HCT116 (cell line): ENCODE measurements around the gene KLK8. TPM values are rescaled to one million over a fixed set of nuclear protein-coding genes. Genes with fewer than 3 reads are reported as not detected.

Experiments
- ATAC-seq: fragments of 200-7000 bp; cut with Tn5 transposase; 2 replicates; pipeline ENCODE4 v1.9.1; 2020; ENCODE audit warnings: mild to moderate bottlenecking, moderate library complexity
- BruUV-seq: library from RNA; stranded (reverse); fragments of 400-500 nt; replicated peaks from 2 replicates; lab custom pipeline; 2021; lab: Mats Ljungman, UMichigan
- CTCF ChIA-PET: fragments of 300-600 bp; sonication (Branson Sonifier 250); formaldehyde crosslinking; loops from one replicate; lab custom pipeline; 2021; ENCODE audit warnings: antibody characterized with exemption; lab: Charles Lee
- POLR2A ChIA-PET: fragments of 300-600, 350-600 bp; sonication (Branson Sonifier 250); formaldehyde crosslinking; loops from one replicate; lab custom pipeline; 2021; ENCODE audit warnings: antibody characterized with exemption; lab: Charles Lee
- RAD21 ChIA-PET, 2 experiments: fragments of 300-600 bp; sonication (Branson Sonifier 250); formaldehyde crosslinking; loops; one replicate each; lab custom pipeline; 2023; ENCODE audit warnings: low total read pairs in 2 of 2; ENCODE audit not compliant: uncharacterized antibody in 2 of 2, unreplicated experiment in 2 of 2, low non-redundant PET in 1 of 2; lab: Charles Lee
- DNase-seq: peaks from one replicate; pipeline ENCODE4 v3.0.0-alpha.2; 2010; ENCODE audit warnings: low read depth, low spot score
- H2AFZ ChIP-seq: fragments of 200-600 bp; shearing (Covaris generic), sonication (generic); 2 replicates; pipeline ENCODE4 v1.6.1; 2017; ENCODE audit warnings: low read depth, mixed run types, mixed read lengths, antibody characterized with exemption, low read length; ENCODE audit not compliant: poor library complexity, severe bottlenecking
- H3K27ac ChIP-seq: 2 replicates; pipeline ENCODE4 v1.5.1; 2012; ENCODE audit warnings: low read depth, low read length
- H3K27me3 ChIP-seq: fragments of 200-600 bp; sonication (generic); 2 replicates; pipeline ENCODE4 v1.6.1; 2016; ENCODE audit warnings: mixed run types, low read length, mixed read lengths; ENCODE audit not compliant: insufficient read depth
- H3K36me3 ChIP-seq, 2 experiments: fragments of 200-500 bp in 1 of 2; fragments of 200-600 bp in 1 of 2; sonication (Bioruptor generic) in 1 of 2; sonication (generic) in 1 of 2; 2 replicates each; pipeline versions ENCODE4 v1.5.1 to v1.6.1; 2014 to 2016; ENCODE audit warnings: low read length in 2 of 2, inconsistent platforms in 1 of 2, mixed read lengths in 1 of 2, mixed run types in 1 of 2; ENCODE audit not compliant: insufficient read depth in 2 of 2, control insufficient read depth in 1 of 2
- H3K4me1 ChIP-seq, 2 experiments: fragments of 200-600 bp in 1 of 2; sonication (generic) in 1 of 2; 2 replicates each; pipeline versions ENCODE4 v1.5.1 to v1.6.1; 2012 to 2017; ENCODE audit warnings: low read length in 2 of 2, inconsistent platforms in 1 of 2, mild to moderate bottlenecking in 1 of 2, mixed read lengths in 1 of 2, mixed run types in 1 of 2, moderate library complexity in 1 of 2; ENCODE audit not compliant: insufficient read depth in 2 of 2, control insufficient read depth in 1 of 2
- H3K4me2 ChIP-seq: fragments of 200-600 bp; sonication (generic); 2 replicates; pipeline ENCODE4 v1.6.1; 2017; ENCODE audit warnings: mixed run types, low read length, mixed read lengths
- H3K4me3 ChIP-seq, 2 experiments: fragments of 200-600 bp in 1 of 2; sonication (generic) in 1 of 2; replicated peaks in 1 of 2; 2 replicates each; pipeline ENCODE4 v1.5.1; 2011 to 2016; ENCODE audit warnings: low read length in 2 of 2, control low read depth in 1 of 2, low read depth in 1 of 2, mild to moderate bottlenecking in 1 of 2, mixed read lengths in 1 of 2, mixed run types in 1 of 2
- H3K79me2 ChIP-seq: fragments of 200-600 bp; sonication (generic); 2 replicates; pipeline ENCODE4 v1.6.1; 2017; ENCODE audit warnings: mild to moderate bottlenecking, mixed run types, low read length, moderate library complexity, mixed read lengths; ENCODE audit not compliant: insufficient read depth
- H3K9ac ChIP-seq: fragments of 200-600 bp; sonication (generic); 2 replicates; pipeline ENCODE4 v1.6.1; 2016; ENCODE audit warnings: low read length, mixed read lengths
- H3K9me2 ChIP-seq: fragments of 200-600 bp; sonication (generic), shearing (Covaris generic); 2 replicates; pipeline ENCODE4 v1.6.1; 2017; ENCODE audit warnings: mixed run types, mild to moderate bottlenecking, moderate library complexity; ENCODE audit not compliant: insufficient read depth
- H3K9me3 ChIP-seq, 2 experiments: fragments of 200-500 bp in 1 of 2; fragments of 200-600 bp in 1 of 2; sonication (Bioruptor generic) in 1 of 2; sonication (generic) in 1 of 2; 2 replicates each; pipeline ENCODE4 v1.6.1; 2014 to 2017; ENCODE audit warnings: low read length in 2 of 2, mixed read lengths in 2 of 2, inconsistent platforms in 1 of 2, low read depth in 1 of 2, mild to moderate bottlenecking in 1 of 2, mixed run types in 1 of 2, moderate library complexity in 1 of 2; ENCODE audit not compliant: control insufficient read depth in 1 of 2, insufficient read depth in 1 of 2
- H4K20me1 ChIP-seq: fragments of 200-600 bp; sonication (generic), shearing (Covaris generic); 2 replicates; pipeline ENCODE4 v1.6.1; 2017; ENCODE audit warnings: mixed run types, mild to moderate bottlenecking, moderate library complexity; ENCODE audit not compliant: insufficient read depth
- ELF1 ChIP-seq: IDR thresholded peaks from 2 replicates; pipeline ENCODE4 v1.6.1; 2012; ENCODE audit warnings: low read depth, borderline replicate concordance
- EZH2 ChIP-seq: fragments of 200-600 bp; sonication (generic); IDR thresholded peaks from 2 replicates; pipeline ENCODE4 v1.6.1; 2017; ENCODE audit warnings: antibody characterized with exemption, mixed run types
- FOSL1 ChIP-seq: IDR thresholded peaks from 2 replicates; pipeline ENCODE4 v1.6.1; 2012; ENCODE audit warnings: low read depth
- POLR2AphosphoS5 ChIP-seq: IDR thresholded peaks from 2 replicates; pipeline ENCODE4 v1.6.1; 2011; ENCODE audit warnings: mild to moderate bottlenecking, low read depth, low read length, moderate library complexity
- YY1 ChIP-seq: IDR thresholded peaks from 2 replicates; pipeline ENCODE4 v1.6.1; 2011; ENCODE audit warnings: low read length, low read depth, moderate library complexity, mild to moderate bottlenecking; ENCODE audit not compliant: insufficient replicate concordance; ENCODE audit errors: extremely low read depth
- intact Hi-C: fragments of 100-400 bp; cut with micrococcal nuclease; formaldehyde crosslinking; loops from 2 replicates; pipeline ENCODE4 v1.10.0; 2022
- total RNA-seq: library from RNA; stranded (reverse); gene quantifications from one replicate; pipeline ENCODE4 v1.2.1, GENCODE V29; 2021; ENCODE audit not compliant: unreplicated experiment
- TF ChIP-seq, protein P1 (sequence below): IDR thresholded peaks from 2 replicates; pipeline ENCODE4 v1.6.1; 2012
- TF ChIP-seq, protein P2 (sequence below): IDR thresholded peaks from 2 replicates; pipeline ENCODE4 v1.6.1; 2011; ENCODE audit warnings: mild to moderate bottlenecking, low read length, moderate library complexity; ENCODE audit not compliant: insufficient replicate concordance; ENCODE audit errors: extremely low read depth

KLK8 gene
- total RNA-seq, 1 experiment from 2014 or later: 92.8 TPM

DNA sequence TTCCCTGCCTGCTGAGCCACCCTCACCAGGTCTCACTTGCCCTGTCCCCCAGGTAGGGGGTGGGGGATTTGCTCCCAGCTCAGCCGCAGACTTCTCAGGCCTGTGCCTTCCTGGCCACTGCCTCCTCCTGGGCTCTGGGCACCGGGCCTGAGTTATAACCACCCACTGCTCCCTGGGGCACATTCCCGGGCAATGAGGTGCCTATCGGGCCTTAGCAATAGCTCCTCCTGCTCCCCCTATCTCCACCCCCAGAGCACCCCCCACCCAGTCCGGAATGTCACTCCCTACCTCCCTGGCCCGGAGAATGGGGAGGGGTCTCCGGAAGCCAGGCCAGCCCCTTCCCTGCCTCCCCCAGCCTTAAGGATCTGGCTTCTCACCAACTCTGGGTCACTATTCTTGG, 48.5 kb downstream of the KLK8 start, which contains the start of gene KLK5 (continued):
- no peak for TF ChIP-seq EZH2

DNA sequence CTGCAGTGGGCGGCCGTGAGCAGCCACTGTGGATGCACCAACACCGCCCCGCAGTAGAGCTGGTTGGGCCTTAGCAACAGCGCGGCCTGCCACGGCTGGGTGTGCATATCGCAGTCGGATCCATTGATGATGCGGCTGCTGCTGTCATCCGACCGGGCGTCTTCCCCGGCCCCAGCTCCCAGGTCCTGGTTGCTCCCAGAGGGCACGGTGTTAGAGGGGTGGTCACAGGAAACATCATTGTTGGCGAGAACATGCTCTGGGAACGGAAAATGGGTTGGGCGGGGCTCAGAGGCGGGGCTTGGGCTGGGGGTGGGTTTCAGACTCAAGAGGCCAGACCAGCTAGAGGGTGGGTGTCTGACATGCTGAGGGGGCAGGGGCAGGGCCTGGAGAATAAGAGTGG, 51.5 kb downstream of the KLK8 start:
- intact Hi-C loops: no loop called here
- ATAC-seq: no peak
- ChIA-PET CTCF (no interaction called here), RAD21 (no interaction called here), POLR2A (no interaction called here)
- H3K4me2 ChIP-seq: no peak overlapping the region
- H3K9me2 ChIP-seq: no peaks in the 10 kb centered on the region
- no peak overlapping the region for H3K9ac ChIP-seq
- no TSS peak for BruUV-seq
- no peak for TF ChIP-seq FOSL1
- TF ChIP-seq POLR2AphosphoS5: no peak
- TF ChIP-seq, protein P1, sequence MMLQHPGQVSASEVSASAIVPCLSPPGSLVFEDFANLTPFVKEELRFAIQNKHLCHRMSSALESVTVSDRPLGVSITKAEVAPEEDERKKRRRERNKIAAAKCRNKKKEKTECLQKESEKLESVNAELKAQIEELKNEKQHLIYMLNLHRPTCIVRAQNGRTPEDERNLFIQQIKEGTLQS: no peak
- TF ChIP-seq YY1: no peak
- TF ChIP-seq, protein P2, sequence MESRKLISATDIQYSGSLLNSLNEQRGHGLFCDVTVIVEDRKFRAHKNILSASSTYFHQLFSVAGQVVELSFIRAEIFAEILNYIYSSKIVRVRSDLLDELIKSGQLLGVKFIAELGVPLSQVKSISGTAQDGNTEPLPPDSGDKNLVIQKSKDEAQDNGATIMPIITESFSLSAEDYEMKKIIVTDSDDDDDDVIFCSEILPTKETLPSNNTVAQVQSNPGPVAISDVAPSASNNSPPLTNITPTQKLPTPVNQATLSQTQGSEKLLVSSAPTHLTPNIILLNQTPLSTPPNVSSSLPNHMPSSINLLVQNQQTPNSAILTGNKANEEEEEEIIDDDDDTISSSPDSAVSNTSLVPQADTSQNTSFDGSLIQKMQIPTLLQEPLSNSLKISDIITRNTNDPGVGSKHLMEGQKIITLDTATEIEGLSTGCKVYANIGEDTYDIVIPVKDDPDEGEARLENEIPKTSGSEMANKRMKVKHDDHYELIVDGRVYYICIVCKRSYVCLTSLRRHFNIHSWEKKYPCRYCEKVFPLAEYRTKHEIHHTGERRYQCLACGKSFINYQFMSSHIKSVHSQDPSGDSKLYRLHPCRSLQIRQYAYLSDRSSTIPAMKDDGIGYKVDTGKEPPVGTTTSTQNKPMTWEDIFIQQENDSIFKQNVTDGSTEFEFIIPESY: no peak
- no peak for TF ChIP-seq ELF1
- DNase-seq: no peak
- no peaks in the 10 kb centered on the region for H3K27me3 ChIP-seq
- H3K4me3 ChIP-seq: no peak overlapping the region
- no peaks in the 10 kb centered on the region for H3K79me2 ChIP-seq
- no peaks in the 10 kb centered on the region for H3K36me3 ChIP-seq
- no peaks in the 10 kb centered on the region for H4K20me1 ChIP-seq
- H3K9me3 ChIP-seq: no peaks in the 10 kb centered on the region
- H3K4me1 ChIP-seq: peaks cover 5 to 11% of the 10 kb centered on the region in 2 experiments; a peak in 2 of 4 replicates
- H3K27ac ChIP-seq: no peak overlapping the region
- H2AFZ ChIP-seq: no peak overlapping the region
